ENCODE measurements around the gene BRI3BP.

DNA sequence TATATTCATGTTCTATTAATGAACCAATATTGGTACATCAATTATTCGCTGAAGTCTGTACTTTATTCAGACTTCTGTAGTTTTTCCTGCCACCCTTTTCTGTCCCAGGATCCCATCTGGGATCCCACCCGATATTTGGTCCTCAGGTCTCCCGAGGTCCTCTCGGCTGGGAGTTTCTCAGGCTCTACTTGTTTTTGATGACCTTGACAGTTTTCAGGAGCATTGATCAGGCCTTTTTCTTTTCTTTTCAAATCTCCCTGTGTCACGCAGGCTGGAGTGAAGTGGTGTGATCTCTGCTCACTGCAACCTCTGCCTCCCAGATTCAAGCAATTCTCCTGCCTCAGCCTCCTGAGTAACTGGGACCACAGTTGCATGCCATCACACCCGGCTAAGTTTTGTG, 11.2 kb downstream of the BRI3BP start:
- TF ChIP-seq CTCF (IDR thresholded peaks at IDR 0.05) (no peak), POLR2AphosphoS5 (IDR thresholded peaks at IDR 0.05) (no peak), POLR2A (IDR thresholded peaks at IDR 0.05) (no peak)

Data from sigmoid colon (tissue), 4 donors.